ENCODE results near the gene ZNF280A.

DNA sequence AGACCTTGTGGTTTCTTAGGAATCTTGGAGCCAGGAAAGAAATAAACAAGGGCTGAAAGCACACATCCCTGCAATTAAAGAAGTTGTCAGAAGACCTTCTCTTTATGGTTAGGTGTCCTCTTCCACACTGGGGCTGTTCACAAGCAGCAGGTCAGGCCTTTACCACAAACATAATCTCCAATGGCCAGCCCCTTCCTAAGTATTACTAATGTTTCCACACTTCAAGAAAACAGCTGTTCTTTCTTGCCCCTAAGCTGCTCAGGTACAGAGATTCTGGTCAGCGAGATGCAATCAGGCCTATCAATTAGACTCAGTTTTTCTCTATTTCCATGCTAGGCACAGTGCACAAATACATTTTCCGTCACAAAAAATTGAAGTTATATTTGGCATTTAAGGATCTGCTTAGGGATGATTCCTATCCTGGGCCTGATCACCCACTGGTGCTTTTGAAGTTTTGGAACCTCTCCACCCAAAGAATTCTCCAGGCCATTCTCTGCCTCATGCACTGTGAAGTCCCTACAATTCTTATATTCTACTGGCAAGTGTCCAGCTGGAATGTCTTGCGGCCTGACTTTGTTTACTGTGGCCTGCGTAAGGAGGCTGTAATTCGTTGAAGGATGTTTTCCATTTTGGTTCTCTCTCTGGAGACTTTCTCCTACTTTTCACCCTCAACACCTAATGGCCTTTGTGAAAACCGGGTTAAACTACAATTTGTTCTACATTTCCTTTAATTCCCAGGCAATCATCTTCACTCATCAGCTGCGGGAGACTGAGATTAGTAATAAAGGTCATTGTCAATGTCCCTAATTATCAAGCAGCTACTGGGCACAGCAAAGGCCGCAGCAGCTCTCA lies 33.9 kb upstream of the ZNF280A start:
- TF ChIP-seq, protein P1, sequence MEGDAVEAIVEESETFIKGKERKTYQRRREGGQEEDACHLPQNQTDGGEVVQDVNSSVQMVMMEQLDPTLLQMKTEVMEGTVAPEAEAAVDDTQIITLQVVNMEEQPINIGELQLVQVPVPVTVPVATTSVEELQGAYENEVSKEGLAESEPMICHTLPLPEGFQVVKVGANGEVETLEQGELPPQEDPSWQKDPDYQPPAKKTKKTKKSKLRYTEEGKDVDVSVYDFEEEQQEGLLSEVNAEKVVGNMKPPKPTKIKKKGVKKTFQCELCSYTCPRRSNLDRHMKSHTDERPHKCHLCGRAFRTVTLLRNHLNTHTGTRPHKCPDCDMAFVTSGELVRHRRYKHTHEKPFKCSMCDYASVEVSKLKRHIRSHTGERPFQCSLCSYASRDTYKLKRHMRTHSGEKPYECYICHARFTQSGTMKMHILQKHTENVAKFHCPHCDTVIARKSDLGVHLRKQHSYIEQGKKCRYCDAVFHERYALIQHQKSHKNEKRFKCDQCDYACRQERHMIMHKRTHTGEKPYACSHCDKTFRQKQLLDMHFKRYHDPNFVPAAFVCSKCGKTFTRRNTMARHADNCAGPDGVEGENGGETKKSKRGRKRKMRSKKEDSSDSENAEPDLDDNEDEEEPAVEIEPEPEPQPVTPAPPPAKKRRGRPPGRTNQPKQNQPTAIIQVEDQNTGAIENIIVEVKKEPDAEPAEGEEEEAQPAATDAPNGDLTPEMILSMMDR (IDR thresholded peaks at IDR 0.05) = no peak
- TF ChIP-seq ZFX (IDR thresholded peaks at IDR 0.05; ENCODE audit: borderline replicate concordance) = no peak
